Type B pancreatic cell (in vitro differentiated cells): Measurements from ENCODE around the gene BPGM. TPM values are rescaled to one million over a fixed set of nuclear protein-coding genes. Genes with fewer than 3 reads are reported as not detected.

Source experiments
- DNase-seq: peaks from one replicate; pipeline ENCODE4 v3.0.0; 2021; ENCODE audit warnings: mixed read lengths; ENCODE audit not compliant: unreplicated experiment; ENCODE audit errors: extremely low spot score
- H3K27ac Mint-ChIP-seq: 2 replicates; pipeline ENCODE4 v1.8.0; 2021; ENCODE audit warnings: mild to moderate bottlenecking, mixed read lengths
- H3K27me3 Mint-ChIP-seq: 2 replicates; pipeline ENCODE4 v1.8.0; 2021; ENCODE audit warnings: mixed read lengths
- H3K36me3 Mint-ChIP-seq: 2 replicates; pipeline ENCODE4 v1.8.0; 2021; ENCODE audit warnings: mixed read lengths
- H3K4me1 Mint-ChIP-seq: one replicate; pipeline ENCODE4 v1.8.0; 2021; ENCODE audit warnings: mixed read lengths; ENCODE audit not compliant: unreplicated experiment
- H3K4me3 Mint-ChIP-seq: 2 replicates; pipeline ENCODE4 v1.8.0; 2021; ENCODE audit warnings: mild to moderate bottlenecking, mixed read lengths
- H3K9me3 Mint-ChIP-seq: 2 replicates; pipeline ENCODE4 v1.8.0; 2021; ENCODE audit warnings: mixed read lengths
- CTCF ChIP-seq: fragments of 200-600 bp; sonication (generic); conservative IDR thresholded peaks from 2 replicates; pipeline ENCODE4 v1.5.0; 2021; ENCODE audit warnings: antibody characterized with exemption, mild to moderate bottlenecking
- total RNA-seq: library from RNA; stranded (reverse); gene quantifications from 2 replicates; pipeline ENCODE4 v1.2.1, GENCODE V29; 2021; ENCODE audit warnings: low replicate concordance

BPGM gene
- total RNA-seq, 1 donor from 2014 or later = 19.6 TPM

GRCh38 chr7:134718211-134718875, 71.7 kb downstream of the BPGM start:
- Mint-ChIP-seq H3K4me3 (no peak overlapping the region), H3K4me1 (peaks cover 31% of the 10 kb centered on the region), H3K27me3 (no peaks in the 10 kb centered on the region), H3K9me3 (peaks cover 5% of the 10 kb centered on the region), H3K27ac (no peak overlapping the region), H3K36me3 (peaks cover 3% of the 10 kb centered on the region)
- no peak for TF ChIP-seq CTCF
- DNase-seq = no peak

GRCh38 chr7:134720091-134720935, 73.7 kb downstream of the BPGM start:
- Mint-ChIP-seq H3K27me3 (no peaks in the 10 kb centered on the region), H3K36me3 (no peaks in the 10 kb centered on the region), H3K4me3 (peak overlapping the region; percentile 8), H3K4me1 (peaks cover 27% of the 10 kb centered on the region), H3K9me3 (no peaks in the 10 kb centered on the region), H3K27ac (peak overlapping the region; percentile 8)
- TF ChIP-seq CTCF = no peak
- DNase-seq = no peak

GRCh38 chr7:134721171-134721570, 74.5 kb downstream of the BPGM start:
- no peak for TF ChIP-seq CTCF
- no peak for DNase-seq
- Mint-ChIP-seq H3K4me3 (no peak overlapping the region), H3K4me1 (peaks cover 27% of the 10 kb centered on the region), H3K36me3 (no peaks in the 10 kb centered on the region), H3K9me3 (peaks cover 6% of the 10 kb centered on the region), H3K27ac (no peak overlapping the region), H3K27me3 (no peaks in the 10 kb centered on the region)

GRCh38 chr7:134722786-134723322, 76.2 kb downstream of the BPGM start:
- no peak for DNase-seq
- Mint-ChIP-seq H3K27me3 (no peaks in the 10 kb centered on the region), H3K27ac (no peak overlapping the region), H3K4me3 (no peak overlapping the region), H3K9me3 (peaks cover 6% of the 10 kb centered on the region), H3K36me3 (no peaks in the 10 kb centered on the region), H3K4me1 (peaks cover 27% of the 10 kb centered on the region)
- no peak for TF ChIP-seq CTCF

GRCh38 chr7:134723892-134724291, 77.2 kb downstream of the BPGM start:
- no peak for TF ChIP-seq CTCF
- Mint-ChIP-seq H3K27me3 (no peaks in the 10 kb centered on the region), H3K9me3 (peaks cover 6% of the 10 kb centered on the region), H3K27ac (no peak overlapping the region), H3K4me1 (peaks cover 26% of the 10 kb centered on the region), H3K36me3 (no peaks in the 10 kb centered on the region), H3K4me3 (no peak overlapping the region)
- DNase-seq = no peak
